GM19035 (cell line): ENCODE results near the gene ENPP5.

Experiments used
- ATAC-seq: cut with Tn5 transposase; IDR thresholded peaks from one replicate; pipeline ENCODE4 v1.9.1; 2021; ENCODE audit not compliant: unreplicated experiment

Gene ENPP5

GRCh38 chr6:46170357-46171289 lies at the start of gene ENPP5:
ENPP5 (minus strand) TSS chr6:46170980; CDS start chr6:46168262, 2,718 bp downstream.
- peak; percentile 89 for ATAC-seq

DNA sequence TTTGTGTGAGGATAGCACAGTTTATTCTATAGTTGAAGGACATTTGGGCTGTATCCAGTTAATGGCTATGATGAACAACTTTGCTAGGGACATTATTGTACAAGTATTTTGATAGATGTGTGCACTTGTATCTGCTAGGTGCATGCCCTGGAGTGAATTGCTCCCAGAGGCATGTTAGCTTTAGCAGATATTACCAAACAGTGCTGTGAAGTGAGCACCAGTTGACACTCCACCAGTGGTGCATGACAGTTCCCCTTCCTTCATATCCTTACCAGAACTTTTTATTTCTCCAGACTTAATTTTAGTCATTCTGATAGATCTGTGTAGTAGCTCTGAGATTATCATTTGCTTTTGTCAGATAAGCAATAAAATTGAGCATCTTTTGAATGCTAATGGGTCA lies 48.9 kb upstream of the ENPP5 start:
- ATAC-seq, result no peak

- ATAC-seq, result no peak
Observed at GRCh38 chr6:46218457-46218856, 47.7 kb upstream of the ENPP5 start.

GRCh38 chr6:46217671-46218131 lies 46.9 kb upstream of the ENPP5 start:
- ATAC-seq, result peak; percentile 48

DNA sequence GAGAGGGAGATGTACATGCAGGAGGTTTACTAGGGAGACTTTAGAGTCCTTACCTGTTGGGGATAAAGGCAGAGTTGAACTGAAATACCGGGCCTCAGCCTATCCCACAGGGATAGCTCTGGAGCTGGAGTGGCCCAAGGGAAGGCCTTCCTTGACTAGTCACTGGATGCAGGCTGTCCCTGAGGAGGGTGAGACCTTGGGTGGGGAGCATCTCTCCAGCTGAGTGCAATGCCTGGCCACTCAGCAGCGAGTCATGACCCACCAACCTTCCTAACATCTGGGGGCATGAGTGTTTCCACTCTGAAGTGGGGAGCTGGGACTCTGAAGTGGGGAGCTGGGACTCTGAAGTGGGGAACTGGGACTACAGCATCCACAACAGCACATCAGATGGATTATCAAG lies 46.1 kb upstream of the ENPP5 start:
- ATAC-seq, result no peak

DNA sequence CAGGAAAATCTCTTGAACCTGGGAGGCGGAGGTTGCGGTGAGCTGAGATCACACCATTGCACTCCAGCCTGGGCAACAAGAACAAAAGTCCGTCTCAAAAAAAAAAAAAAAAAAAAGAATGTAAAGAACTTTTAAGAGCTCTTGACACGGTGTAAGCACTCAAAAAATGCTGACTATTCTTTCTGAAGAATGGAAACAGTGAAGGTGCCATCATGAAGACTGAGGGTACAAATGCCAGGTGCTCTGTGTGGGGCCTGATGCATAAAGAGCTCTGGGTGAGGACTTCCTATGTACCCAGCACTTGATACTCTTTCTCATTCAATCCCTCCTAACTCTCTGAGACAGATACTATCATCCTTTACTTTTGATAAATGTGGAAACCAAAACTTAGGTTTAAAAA lies 45.0 kb upstream of the ENPP5 start:
- ATAC-seq, result no peak

DNA sequence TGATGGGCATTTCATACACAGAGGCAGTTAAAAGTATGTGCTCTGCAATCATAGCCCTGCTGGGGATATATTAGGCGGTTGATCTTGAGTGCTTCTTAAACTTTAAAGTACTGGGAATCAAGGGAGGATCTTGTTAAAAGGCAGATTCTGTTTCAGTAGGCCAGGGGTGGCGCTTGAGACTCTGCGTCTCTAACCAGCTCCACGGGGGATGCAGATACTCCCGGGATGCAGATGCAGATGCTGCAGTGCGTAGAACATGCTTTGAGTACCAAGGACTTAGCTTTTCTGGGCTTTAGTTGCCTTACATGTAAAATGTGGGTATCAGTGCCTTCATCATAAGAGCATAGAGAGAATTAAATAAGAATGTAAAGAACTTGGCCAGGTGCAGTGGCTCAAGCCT lies 44.4 kb upstream of the ENPP5 start:
- ATAC-seq, result no peak

- ATAC-seq, result no peak
Observed at GRCh38 chr6:46211917-46212316, 41.1 kb upstream of the ENPP5 start.

DNA sequence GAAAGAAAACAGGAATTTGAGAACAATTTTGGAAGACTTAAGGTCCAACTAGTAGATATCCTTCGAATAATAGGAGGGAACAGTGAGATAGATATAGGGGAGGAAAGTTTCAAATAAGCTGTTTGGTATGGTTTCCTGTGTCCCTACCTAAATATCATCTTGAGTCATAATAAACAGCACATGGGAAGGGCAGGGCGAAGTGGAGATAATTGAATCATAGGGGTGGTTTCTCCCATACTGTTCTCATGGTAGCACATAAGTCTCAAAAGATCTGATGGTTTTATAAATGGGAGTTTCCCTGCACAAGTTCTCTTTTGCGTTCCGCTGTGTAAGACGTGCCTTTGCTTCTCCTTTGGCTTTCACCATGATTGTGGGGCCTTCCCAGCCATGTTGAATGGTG lies 39.5 kb upstream of the ENPP5 start:
- ATAC-seq, result no peak

DNA sequence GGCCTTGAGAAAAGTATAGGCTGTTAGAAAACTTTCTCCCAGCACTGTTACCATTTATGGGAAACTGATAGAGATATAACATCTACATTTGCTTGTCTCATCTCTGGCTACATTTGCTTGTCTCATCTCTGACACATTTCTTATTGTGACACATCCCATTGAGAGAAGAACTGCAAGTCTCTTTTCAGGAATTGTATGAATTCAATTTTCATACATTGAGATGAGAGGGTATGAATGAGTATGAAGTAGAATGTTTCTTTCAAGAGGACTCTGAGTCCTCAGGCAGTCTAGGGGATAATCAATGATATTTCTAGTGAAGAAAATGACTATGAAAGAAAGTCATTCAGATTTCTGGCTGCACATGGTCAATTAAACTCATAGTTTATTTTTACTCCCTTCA lies 37.5 kb upstream of the ENPP5 start:
- ATAC-seq, result no peak

GRCh38 chr6:46207174-46207573 lies 36.4 kb upstream of the ENPP5 start:
- ATAC-seq, result no peak

DNA sequence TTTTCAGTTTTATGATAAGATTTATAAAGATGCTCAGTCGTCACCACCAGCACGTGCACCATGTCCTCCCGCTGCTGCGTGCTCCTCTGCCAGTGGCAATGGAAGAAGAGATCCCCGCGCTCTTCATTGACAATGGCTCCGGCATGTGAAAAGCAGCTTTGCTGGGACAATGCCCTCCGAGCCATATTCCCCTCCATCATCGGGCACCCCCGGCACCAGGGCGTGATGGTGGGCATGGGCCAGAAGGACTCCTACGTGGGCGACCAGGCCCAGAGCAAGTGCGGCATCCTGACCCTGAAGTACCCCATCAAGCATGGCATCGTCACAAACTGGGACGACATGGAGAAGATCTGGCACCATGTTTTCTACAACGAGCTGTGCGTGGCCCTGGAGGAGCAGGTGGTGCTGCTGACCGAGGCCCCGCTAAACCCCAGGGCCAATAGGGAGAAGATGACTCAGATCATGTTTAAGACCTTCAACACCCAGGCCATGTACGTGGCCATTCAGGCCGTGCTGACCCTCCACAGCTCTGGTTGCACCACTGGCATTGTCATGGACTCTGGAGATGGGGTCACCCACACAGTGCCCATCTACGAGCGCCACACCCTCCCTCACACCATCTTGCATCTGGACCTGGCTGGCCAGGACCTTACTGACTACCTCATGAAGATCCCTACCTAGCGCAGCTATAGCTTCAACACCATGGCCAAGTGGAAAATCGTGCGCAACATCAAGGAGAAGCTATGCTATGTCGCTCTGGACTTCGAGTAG lies 34.3 kb upstream of the ENPP5 start:
- no peak for ATAC-seq

DNA sequence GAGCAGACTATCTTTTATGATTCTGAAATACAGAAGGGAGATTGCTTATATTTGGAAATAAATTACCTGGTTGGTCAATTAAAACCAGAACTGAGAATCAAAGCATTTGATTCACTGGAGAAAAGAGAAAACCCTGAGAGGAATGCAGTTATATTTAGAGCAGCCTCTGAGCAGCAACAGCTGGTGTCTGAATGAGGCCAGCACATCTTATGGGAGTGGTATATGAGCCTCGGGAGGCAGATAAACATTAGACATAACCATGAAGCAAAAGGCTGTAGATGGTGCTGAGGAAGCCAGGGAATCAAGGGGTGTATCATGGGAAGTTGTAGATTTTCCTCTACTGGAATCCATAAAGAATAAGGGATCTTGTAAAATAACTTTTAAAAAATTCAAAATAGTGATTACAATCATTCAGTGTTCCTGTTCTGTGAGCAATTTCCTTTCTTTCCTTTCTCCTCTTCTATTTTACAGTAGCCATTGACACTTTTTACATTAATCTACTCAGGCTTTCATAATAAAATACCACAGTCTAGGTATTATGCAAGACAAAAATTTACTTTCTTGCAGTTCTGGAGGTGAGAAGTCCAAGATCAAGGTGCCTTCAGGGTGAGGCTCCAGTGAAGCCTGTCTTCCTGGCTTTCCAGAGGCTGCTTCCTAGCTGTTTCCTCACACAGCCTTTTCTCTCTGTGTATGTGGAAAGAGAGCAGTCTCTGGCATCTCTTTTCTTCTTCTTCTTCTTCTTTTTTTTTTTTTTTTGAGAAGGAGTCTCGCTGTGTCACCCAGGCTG lies 32.8 kb upstream of the ENPP5 start:
- no peak for ATAC-seq

DNA sequence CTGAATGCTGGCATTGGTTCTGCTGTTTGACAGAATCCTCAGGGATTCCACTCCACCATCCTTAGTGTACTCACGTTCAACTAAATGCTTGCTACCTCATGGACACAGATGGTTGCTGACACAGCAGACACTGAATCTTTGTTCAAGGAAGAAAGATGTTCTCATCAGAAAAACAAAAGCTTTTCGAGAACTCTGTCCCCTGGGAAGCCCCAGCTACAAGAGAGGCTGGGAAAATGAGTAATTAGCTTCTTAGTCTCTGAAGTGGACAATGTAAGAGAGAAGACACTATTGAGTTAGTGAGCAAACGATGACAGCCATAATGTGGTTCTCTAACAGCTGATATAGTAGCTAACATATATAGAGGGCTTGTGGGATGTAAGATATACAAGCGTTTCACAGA lies 30.9 kb upstream of the ENPP5 start:
- no peak for ATAC-seq

DNA sequence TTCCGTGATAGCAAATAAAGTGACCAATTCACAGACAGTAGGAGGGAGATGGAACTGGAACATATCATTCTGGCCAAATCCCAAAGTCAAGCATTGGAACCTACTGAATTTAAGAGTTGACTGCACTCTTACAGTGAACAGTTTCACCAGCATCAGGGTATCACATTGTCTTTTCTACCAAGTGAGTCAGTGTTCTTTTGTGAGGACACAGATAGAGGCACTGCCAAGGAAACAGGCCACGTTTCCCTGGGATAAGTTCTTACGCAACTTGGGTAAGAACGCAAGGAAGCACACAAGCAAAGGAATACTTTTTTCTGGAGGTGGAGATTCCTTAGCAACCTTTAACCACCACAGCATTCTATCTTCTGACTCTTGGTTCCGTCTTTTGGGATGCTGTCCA lies 28.6 kb upstream of the ENPP5 start:
- no peak for ATAC-seq

GRCh38 chr6:46191961-46192360 lies 21.2 kb upstream of the ENPP5 start:
- ATAC-seq, result no peak

DNA sequence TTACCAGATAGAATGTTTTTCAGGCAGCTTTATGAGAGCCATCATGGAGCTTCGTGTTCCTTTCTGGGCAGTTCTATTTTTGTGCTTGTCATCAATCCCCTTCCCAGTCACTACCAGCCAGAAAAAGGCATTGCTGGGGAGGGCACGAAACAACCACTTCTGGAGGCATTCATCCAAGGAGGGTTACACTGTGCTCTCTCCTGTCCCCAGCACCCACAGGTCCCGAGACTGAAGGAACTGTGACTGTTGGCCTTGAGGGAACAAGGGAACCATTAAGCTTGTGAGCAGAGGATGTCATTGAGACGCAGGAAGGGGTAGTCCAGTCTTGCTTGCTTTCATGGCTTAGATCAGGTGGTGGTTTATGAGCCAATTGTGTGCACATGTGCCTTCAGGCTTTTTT lies 20.1 kb upstream of the ENPP5 start:
- ATAC-seq, result no peak

DNA sequence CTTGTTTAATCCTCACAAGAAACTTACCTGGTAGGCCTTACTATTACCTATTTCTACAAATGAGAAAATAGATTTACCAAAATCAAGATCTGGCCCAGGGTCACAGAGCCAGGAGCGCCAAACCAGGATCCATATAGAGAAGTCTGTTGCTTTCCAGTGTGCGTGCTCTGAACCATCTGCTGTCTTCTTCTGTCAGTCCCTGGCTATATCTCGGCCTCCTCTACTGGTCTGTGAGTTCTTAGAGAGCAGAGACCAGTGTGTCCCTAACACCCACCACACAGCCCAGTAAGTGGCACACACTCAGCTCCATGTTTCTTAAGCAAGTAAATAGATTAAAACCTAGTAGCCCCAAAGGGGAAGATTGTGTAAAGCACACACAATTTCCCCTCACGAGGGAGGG lies 18.9 kb upstream of the ENPP5 start:
- no peak for ATAC-seq

- no peak for ATAC-seq
Observed at GRCh38 chr6:46186583-46186982, 15.8 kb upstream of the ENPP5 start.

DNA sequence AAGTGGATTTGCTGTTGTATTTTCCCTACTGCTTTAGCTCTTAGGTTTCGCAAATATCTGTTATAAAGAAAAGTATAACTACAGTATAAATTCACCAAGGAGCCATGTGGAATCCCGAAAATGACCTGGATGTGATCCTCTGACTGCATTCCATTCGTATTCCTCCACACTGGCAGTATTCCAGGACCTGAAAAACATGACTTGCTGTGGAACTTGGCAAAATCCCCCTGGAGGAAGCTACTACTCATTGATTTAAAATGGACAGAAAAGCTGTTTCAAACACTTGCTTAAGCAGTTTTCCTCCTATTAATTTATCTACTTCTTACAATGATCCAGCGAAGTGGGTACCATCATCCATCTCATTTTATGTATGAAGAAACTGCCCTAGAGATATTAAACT lies 13.3 kb upstream of the ENPP5 start:
- ATAC-seq, result no peak

GRCh38 chr6:46175976-46176375 lies 5.2 kb upstream of the ENPP5 start:
- peak; percentile 51 for ATAC-seq
